Skeletal muscle satellite cell (primary cell): ENCODE data around the gene BAZ2B.
"Not testable (repeated sequence)": the region's sequence is repeated elsewhere in the genome, so short reads cannot be mapped to it uniquely, and the experiment has no call there.

Experiments used
- H3K27me3 ChIP-seq: 2 replicates; pipeline ENCODE4 v1.7.0; 2013; ENCODE audit warnings: low read length; ENCODE audit not compliant: control insufficient read depth, insufficient read depth
- H3K36me3 ChIP-seq: 2 replicates; pipeline ENCODE4 v1.7.0; 2013; ENCODE audit warnings: mild to moderate bottlenecking, control low read depth, low read length; ENCODE audit not compliant: insufficient read depth
- H3K4me1 ChIP-seq: 2 replicates; pipeline ENCODE4 v1.7.0; 2013; ENCODE audit warnings: low read length; ENCODE audit not compliant: control insufficient read depth, insufficient read depth
- H3K4me2 ChIP-seq: 2 replicates; pipeline ENCODE4 v1.7.0; 2013; ENCODE audit warnings: mild to moderate bottlenecking, low read length
- H3K4me3 ChIP-seq: 2 replicates; pipeline ENCODE4 v1.7.0; 2013; ENCODE audit warnings: low read length
- H3K9ac ChIP-seq: 2 replicates; pipeline ENCODE4 v1.7.0; 2013; ENCODE audit warnings: mild to moderate bottlenecking, low read depth, low read length, moderate library complexity
- H3K9me3 ChIP-seq: replicated peaks from 2 replicates; pipeline ENCODE4 v1.7.0; 2013; ENCODE audit warnings: mild to moderate bottlenecking, control low read depth, low read length

BAZ2B gene

GRCh38 chr2:159550231-159550630 is 66.1 kb downstream of the BAZ2B start:
- no peaks in the 10 kb centered on the region for H3K27me3 ChIP-seq
- H3K4me2 ChIP-seq, result no peak overlapping the region
- H3K36me3 ChIP-seq, result no peaks in the 10 kb centered on the region
- H3K4me1 ChIP-seq, result peaks cover 16% of the 10 kb centered on the region
- H3K9me3 ChIP-seq, result no peaks in the 10 kb centered on the region
- no peak overlapping the region for H3K9ac ChIP-seq
- H3K4me3 ChIP-seq, result no peak overlapping the region

- Histone ChIP-seq H3K9ac (no peak overlapping the region), H3K36me3 (no peaks in the 10 kb centered on the region), H3K27me3 (no peaks in the 10 kb centered on the region), H3K4me1 (peaks cover 16% of the 10 kb centered on the region), H3K9me3 (no peaks in the 10 kb centered on the region), H3K4me2 (no peak overlapping the region), H3K4me3 (no peak overlapping the region)
Observed at GRCh38 chr2:159549234-159549633, 67.1 kb downstream of the BAZ2B start.

GRCh38 chr2:159546716-159547430 is 69.5 kb downstream of the BAZ2B start:
- peaks cover 2% of the 10 kb centered on the region for H3K36me3 ChIP-seq
- no peak overlapping the region for H3K4me3 ChIP-seq
- no peak overlapping the region for H3K9ac ChIP-seq
- peaks cover 4% of the 10 kb centered on the region for H3K9me3 ChIP-seq
- H3K4me2 ChIP-seq, result no peak overlapping the region
- H3K27me3 ChIP-seq, result no peaks in the 10 kb centered on the region
- H3K4me1 ChIP-seq, result peaks cover 11% of the 10 kb centered on the region

- peaks cover 5% of the 10 kb centered on the region for H3K9me3 ChIP-seq
- peaks cover 5% of the 10 kb centered on the region for H3K36me3 ChIP-seq
- H3K9ac ChIP-seq, result no peak overlapping the region
- H3K4me2 ChIP-seq, result no peak overlapping the region
- H3K4me1 ChIP-seq, result peaks cover 6% of the 10 kb centered on the region
- no peaks in the 10 kb centered on the region for H3K27me3 ChIP-seq
- H3K4me3 ChIP-seq, result no peak overlapping the region
Observed at GRCh38 chr2:159546039-159546438, 70.3 kb downstream of the BAZ2B start.

GRCh38 chr2:159545085-159545484 is 71.3 kb downstream of the BAZ2B start:
- peaks cover 6% of the 10 kb centered on the region for H3K4me1 ChIP-seq
- H3K36me3 ChIP-seq, result peaks cover 5% of the 10 kb centered on the region
- no peak overlapping the region for H3K9ac ChIP-seq
- no peaks in the 10 kb centered on the region for H3K27me3 ChIP-seq
- H3K4me3 ChIP-seq, result no peak overlapping the region
- H3K4me2 ChIP-seq, result no peak overlapping the region
- peaks cover 5% of the 10 kb centered on the region for H3K9me3 ChIP-seq

- Histone ChIP-seq H3K9me3 (peaks cover 5% of the 10 kb centered on the region), H3K4me1 (no peaks in the 10 kb centered on the region), H3K27me3 (no peaks in the 10 kb centered on the region), H3K4me3 (no peak overlapping the region), H3K4me2 (no peak overlapping the region), H3K9ac (no peak overlapping the region), H3K36me3 (peaks cover 5% of the 10 kb centered on the region)
Observed at GRCh38 chr2:159542101-159542500, 74.2 kb downstream of the BAZ2B start.

- Histone ChIP-seq H3K27me3 (no peaks in the 10 kb centered on the region), H3K36me3 (peaks cover 5% of the 10 kb centered on the region), H3K4me1 (no peaks in the 10 kb centered on the region), H3K9me3 (peaks cover 5% of the 10 kb centered on the region), H3K9ac (no peak overlapping the region), H3K4me2 (no peak overlapping the region), H3K4me3 (no peak overlapping the region)
Observed at GRCh38 chr2:159539701-159540100, 76.6 kb downstream of the BAZ2B start.

GRCh38 chr2:159538801-159539200 is 77.5 kb downstream of the BAZ2B start:
- Histone ChIP-seq H3K9me3 (peaks cover 5% of the 10 kb centered on the region), H3K4me1 (no peaks in the 10 kb centered on the region), H3K4me2 (no peak overlapping the region), H3K27me3 (no peaks in the 10 kb centered on the region), H3K36me3 (peaks cover 5% of the 10 kb centered on the region), H3K9ac (no peak overlapping the region), H3K4me3 (no peak overlapping the region)

GRCh38 chr2:159535261-159535660 is 81.1 kb downstream of the BAZ2B start:
- not testable (repeated sequence) for H3K4me3 ChIP-seq, H3K9me3 ChIP-seq, H3K9ac ChIP-seq, H3K4me2 ChIP-seq, H3K4me1 ChIP-seq, H3K36me3 ChIP-seq, H3K27me3 ChIP-seq

GRCh38 chr2:159531475-159531874 is 84.9 kb downstream of the BAZ2B start:
- Histone ChIP-seq H3K27me3 (no peaks in the 10 kb centered on the region), H3K4me2 (no peak overlapping the region), H3K9ac (no peak overlapping the region), H3K36me3 (no peaks in the 10 kb centered on the region), H3K9me3 (no peaks in the 10 kb centered on the region), H3K4me1 (no peaks in the 10 kb centered on the region), H3K4me3 (no peak overlapping the region)

- Histone ChIP-seq H3K4me1 (no peaks in the 10 kb centered on the region), H3K4me3 (no peak overlapping the region), H3K4me2 (no peak overlapping the region), H3K9ac (no peak overlapping the region), H3K27me3 (no peaks in the 10 kb centered on the region), H3K36me3 (no peaks in the 10 kb centered on the region), H3K9me3 (no peaks in the 10 kb centered on the region)
Observed at GRCh38 chr2:159526433-159526832, 89.9 kb downstream of the BAZ2B start.

- no peak overlapping the region for H3K4me3 ChIP-seq
- H3K9me3 ChIP-seq, result no peaks in the 10 kb centered on the region
- H3K4me1 ChIP-seq, result no peaks in the 10 kb centered on the region
- H3K36me3 ChIP-seq, result no peaks in the 10 kb centered on the region
- H3K9ac ChIP-seq, result no peak overlapping the region
- no peak overlapping the region for H3K4me2 ChIP-seq
- no peaks in the 10 kb centered on the region for H3K27me3 ChIP-seq
Observed at GRCh38 chr2:159525012-159525411, 91.3 kb downstream of the BAZ2B start.
